GM19397 (cell line): ENCODE measurements around the gene TUBA3E.
"Not testable (repeated sequence)": the region's sequence is repeated elsewhere in the genome, so short reads cannot be mapped to it uniquely, and the experiment has no call there.

Experiments
- ATAC-seq: cut with Tn5 transposase; IDR thresholded peaks from one replicate; pipeline ENCODE4 v1.9.1; 2021; ENCODE audit warnings: mild to moderate bottlenecking, moderate library complexity; ENCODE audit not compliant: unreplicated experiment

Gene TUBA3E

GRCh38 chr2:130192451-130192850 lies 5.8 kb downstream of the TUBA3E start:
- ATAC-seq = not testable (repeated sequence)

- not testable (repeated sequence) for ATAC-seq
Observed at GRCh38 chr2:130191319-130191718, 6.9 kb downstream of the TUBA3E start.

GRCh38 chr2:130190237-130190636 lies 8.0 kb downstream of the TUBA3E start:
- no peak for ATAC-seq

- not testable (repeated sequence) for ATAC-seq
Observed at GRCh38 chr2:130188958-130189357, 9.3 kb downstream of the TUBA3E start.

- not testable (repeated sequence) for ATAC-seq
Observed at GRCh38 chr2:130187859-130188792, 10.1 kb downstream of the TUBA3E start.

GRCh38 chr2:130187268-130187667 lies 11.0 kb downstream of the TUBA3E start:
- ATAC-seq = no peak

- ATAC-seq = no peak
Observed at GRCh38 chr2:130186391-130186790, 11.8 kb downstream of the TUBA3E start.

- ATAC-seq = no peak
Observed at GRCh38 chr2:130185896-130186295, 12.3 kb downstream of the TUBA3E start.

- ATAC-seq = no peak
Observed at GRCh38 chr2:130185436-130185835, 12.8 kb downstream of the TUBA3E start.

GRCh38 chr2:130183512-130184373 lies 14.5 kb downstream of the TUBA3E start:
- ATAC-seq = no peak

- ATAC-seq = peak; percentile 10
Observed at GRCh38 chr2:130182826-130183511, 15.3 kb downstream of the TUBA3E start.

- peak; percentile 82 for ATAC-seq
Observed at GRCh38 chr2:130181880-130182682, 16.2 kb downstream of the TUBA3E start, which contains the start of gene MZT2B. MZT2B (plus strand) TSS chr2:130182262; CDS start chr2:130182283, 21 bp downstream.

- ATAC-seq = peak; percentile 57
Observed at GRCh38 chr2:130181325-130181879, 16.8 kb downstream of the TUBA3E start, which contains the start of gene SMPD4. SMPD4 (minus strand) TSS chr2:130181602; CDS start chr2:130176592, 5,010 bp downstream.

GRCh38 chr2:130180404-130181324 lies 17.6 kb downstream of the TUBA3E start:
- not testable (repeated sequence) for ATAC-seq

- ATAC-seq = not testable (repeated sequence)
Observed at GRCh38 chr2:130174866-130175265, 23.4 kb downstream of the TUBA3E start.

GRCh38 chr2:130169896-130170295 lies 28.3 kb downstream of the TUBA3E start:
- no peak for ATAC-seq

- not testable (repeated sequence) for ATAC-seq
Observed at GRCh38 chr2:130169163-130169562, 29.1 kb downstream of the TUBA3E start.

- ATAC-seq = not testable (repeated sequence)
Observed at GRCh38 chr2:130166611-130167010, 31.6 kb downstream of the TUBA3E start.
